PC-9 (cell line): ENCODE measurements around the gene NAALADL1.

Experiments
- EZH2 ChIP-seq: fragments of 200-600 bp; sonication (generic); IDR thresholded peaks from 2 replicates; pipeline ENCODE4 v1.8.0; 2017; ENCODE audit warnings: antibody characterized with exemption, low read depth
- TF ChIP-seq, protein P1 (sequence below): fragments of 200-600 bp; sonication (generic); conservative IDR thresholded peaks from 2 replicates; pipeline ENCODE4 v1.6.1; 2017; ENCODE audit warnings: mixed run types, antibody characterized with exemption, mild to moderate bottlenecking, moderate library complexity

DNA sequence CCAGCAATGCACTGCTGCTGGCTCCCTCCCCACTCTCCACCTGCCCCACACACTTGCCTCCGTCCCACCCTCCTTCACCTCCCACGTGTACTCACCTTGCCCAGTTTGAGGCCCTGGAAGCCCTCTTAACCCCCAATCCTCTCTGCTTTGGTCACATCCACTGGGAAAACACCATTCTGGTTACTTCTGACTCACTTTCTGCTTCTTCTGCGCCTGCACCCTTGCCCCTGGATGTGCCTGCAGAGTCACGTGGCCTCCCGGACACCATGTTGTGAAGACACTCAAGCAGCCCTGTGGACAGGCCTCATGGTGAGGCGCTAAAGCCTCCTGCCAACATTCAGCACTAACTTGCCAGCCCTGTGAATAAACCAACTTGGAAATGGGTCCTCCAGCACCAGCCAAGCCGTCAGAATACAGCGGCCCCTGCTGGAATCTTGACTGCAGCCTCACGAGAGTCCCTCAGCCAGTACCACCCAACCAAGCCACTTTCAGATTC, 2.6 kb upstream of the NAALADL1 start:
- no peak for TF ChIP-seq EZH2
- TF ChIP-seq, protein P1, sequence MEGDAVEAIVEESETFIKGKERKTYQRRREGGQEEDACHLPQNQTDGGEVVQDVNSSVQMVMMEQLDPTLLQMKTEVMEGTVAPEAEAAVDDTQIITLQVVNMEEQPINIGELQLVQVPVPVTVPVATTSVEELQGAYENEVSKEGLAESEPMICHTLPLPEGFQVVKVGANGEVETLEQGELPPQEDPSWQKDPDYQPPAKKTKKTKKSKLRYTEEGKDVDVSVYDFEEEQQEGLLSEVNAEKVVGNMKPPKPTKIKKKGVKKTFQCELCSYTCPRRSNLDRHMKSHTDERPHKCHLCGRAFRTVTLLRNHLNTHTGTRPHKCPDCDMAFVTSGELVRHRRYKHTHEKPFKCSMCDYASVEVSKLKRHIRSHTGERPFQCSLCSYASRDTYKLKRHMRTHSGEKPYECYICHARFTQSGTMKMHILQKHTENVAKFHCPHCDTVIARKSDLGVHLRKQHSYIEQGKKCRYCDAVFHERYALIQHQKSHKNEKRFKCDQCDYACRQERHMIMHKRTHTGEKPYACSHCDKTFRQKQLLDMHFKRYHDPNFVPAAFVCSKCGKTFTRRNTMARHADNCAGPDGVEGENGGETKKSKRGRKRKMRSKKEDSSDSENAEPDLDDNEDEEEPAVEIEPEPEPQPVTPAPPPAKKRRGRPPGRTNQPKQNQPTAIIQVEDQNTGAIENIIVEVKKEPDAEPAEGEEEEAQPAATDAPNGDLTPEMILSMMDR: no peak
